ENCODE measurements around the gene SIX2.

SIX2 gene

GRCh38 chr2:45000921-45001868, 8.1 kb downstream of the SIX2 start:
- DNase-seq: no peak

GRCh38 chr2:45000341-45000901, 8.8 kb downstream of the SIX2 start:
- DNase-seq: no peak

- no peak for DNase-seq
Observed at GRCh38 chr2:44999540-44999939, 9.7 kb downstream of the SIX2 start.

GRCh38 chr2:44997963-44998362, 11.3 kb downstream of the SIX2 start:
- DNase-seq: no peak

GRCh38 chr2:44996356-44996755, 12.9 kb downstream of the SIX2 start:
- no peak for DNase-seq

- DNase-seq: no peak
Observed at GRCh38 chr2:44994377-44994776, 14.9 kb downstream of the SIX2 start.

- no peak for DNase-seq
Observed at GRCh38 chr2:44989176-44989575, 20.1 kb downstream of the SIX2 start.

- no peak for DNase-seq
Observed at GRCh38 chr2:44983836-44984604, 25.2 kb downstream of the SIX2 start.

- peak; percentile 33 for DNase-seq
Observed at GRCh38 chr2:44981714-44982108, 27.5 kb downstream of the SIX2 start.

GRCh38 chr2:44980751-44981713, 28.2 kb downstream of the SIX2 start:
- DNase-seq: no peak

- no peak for DNase-seq
Observed at GRCh38 chr2:44979581-44979980, 29.7 kb downstream of the SIX2 start.

GRCh38 chr2:44975571-44976450, 33.4 kb downstream of the SIX2 start:
- no peak for DNase-seq

- no peak for DNase-seq
Observed at GRCh38 chr2:44974064-44974715, 35.1 kb downstream of the SIX2 start.

- no peak for DNase-seq
Observed at GRCh38 chr2:44972771-44973535, 36.3 kb downstream of the SIX2 start.

GRCh38 chr2:44970846-44971450, 38.3 kb downstream of the SIX2 start:
- no peak for DNase-seq

GRCh38 chr2:44969936-44970335, 39.3 kb downstream of the SIX2 start:
- DNase-seq: no peak

- DNase-seq: no peak
Observed at GRCh38 chr2:44967727-44968432, 41.4 kb downstream of the SIX2 start.

- DNase-seq: no peak
Observed at GRCh38 chr2:44967056-44967455, 42.2 kb downstream of the SIX2 start.

GRCh38 chr2:44965684-44966083, 43.6 kb downstream of the SIX2 start:
- DNase-seq: no peak

Measured in activated effector memory CD4-positive, alpha-beta T cell treated with Interleukin-2 at 50 U/mL for 16 hours (primary cell).